ENCODE measurements around the gene OR5H15.

GRCh38 chr3:98172621-98173020 lies 6.1 kb downstream of the OR5H15 start:
- no peak for TF ChIP-seq DPF2 (IDR thresholded peaks at IDR 0.05)
- TF ChIP-seq CTCF (IDR thresholded peaks at IDR 0.05 in 2 of 3, conservative IDR thresholded peaks at IDR 0.05 in 1 of 3; ENCODE audit: control insufficient read depth in 2 of 3, extremely low read depth in 1 of 3, insufficient read depth in 1 of 3, low read depth in 3 of 3, low read length in 3 of 3), result no peak
- TF ChIP-seq PAX8 (IDR thresholded peaks at IDR 0.05), result no peak
- no peak for TF ChIP-seq ASH2L (IDR thresholded peaks at IDR 0.05; ENCODE audit: borderline replicate concordance, low read depth)
- no peak for TF ChIP-seq NFIC (IDR thresholded peaks at IDR 0.05; ENCODE audit: low read depth, low read length)
- TF ChIP-seq SMAD5 (IDR thresholded peaks at IDR 0.05; ENCODE audit: low read depth), result no peak
- TF ChIP-seq HCFC1 (IDR thresholded peaks at IDR 0.05; ENCODE audit: low read length), result no peak
- no peak for TF ChIP-seq FOXM1 (IDR thresholded peaks at IDR 0.05; ENCODE audit: low read depth, low read length)
- no peak for TF ChIP-seq TARDBP (IDR thresholded peaks at IDR 0.05; ENCODE audit: borderline replicate concordance)
- no peak for TF ChIP-seq EGR1 (IDR thresholded peaks at IDR 0.05; ENCODE audit: borderline replicate concordance in 1 of 2, low read depth in 2 of 2, low read length in 2 of 2)
